Neutrophil (primary cell): Measurements from ENCODE around the gene PPP6R3.

Experiments
- H3K27ac ChIP-seq: fragments of 200-600 bp; sonication (generic); 2 replicates; pipeline ENCODE4 v1.5.1; 2016; ENCODE audit warnings: mild to moderate bottlenecking, moderate library complexity
- H3K27me3 ChIP-seq: fragments of 200-600 bp; sonication (generic); 2 replicates; pipeline ENCODE4 v1.6.0; 2016; ENCODE audit warnings: mild to moderate bottlenecking
- H3K36me3 ChIP-seq: fragments of 200-600 bp; sonication (generic); 2 replicates; pipeline ENCODE4 v1.5.1; 2017
- H3K4me1 ChIP-seq, 2 experiments: fragments of 200-600 bp in 1 of 2; sonication (generic) in 1 of 2; 1 replicate in 1 of 2; 2 replicates in 1 of 2; pipeline versions ENCODE4 v1.5.1 to v1.6.1; 2013 to 2016; ENCODE audit warnings: low read depth in 1 of 2, low read length in 1 of 2, mild to moderate bottlenecking in 1 of 2, moderate library complexity in 1 of 2; ENCODE audit not compliant: control insufficient read depth in 1 of 2, insufficient read depth in 1 of 2
- H3K4me3 ChIP-seq, 2 experiments: fragments of 200-600 bp in 1 of 2; sonication (generic) in 1 of 2; 1 replicate in 1 of 2; 2 replicates in 1 of 2; pipeline ENCODE4 v1.5.1; 2013 to 2016; ENCODE audit warnings: low read depth in 1 of 2, low read length in 1 of 2, mild to moderate bottlenecking in 1 of 2, moderate library complexity in 1 of 2
- H3K9me3 ChIP-seq: fragments of 200-600 bp; sonication (generic); 2 replicates; pipeline ENCODE4 v1.5.1; 2016
- CTCF ChIP-seq: fragments of 200-600 bp; sonication (generic); IDR thresholded peaks from 2 replicates; pipeline ENCODE4 v1.5.1; 2016; ENCODE audit warnings: antibody characterized with exemption

The PPP6R3 gene

GRCh38 chr11:68661014-68661413 is 200.5 kb downstream of the PPP6R3 start:
- H3K9me3 ChIP-seq: no peaks in the 10 kb centered on the region
- no peak overlapping the region for H3K4me3 ChIP-seq
- H3K27me3 ChIP-seq: peaks cover 6% of the 10 kb centered on the region
- H3K4me1 ChIP-seq: no peaks in the 10 kb centered on the region
- TF ChIP-seq CTCF: no peak
- no peak overlapping the region for H3K27ac ChIP-seq
- no peaks in the 10 kb centered on the region for H3K36me3 ChIP-seq

GRCh38 chr11:68661697-68662603 is 201.4 kb downstream of the PPP6R3 start:
- no peaks in the 10 kb centered on the region for H3K36me3 ChIP-seq
- peaks cover 6% of the 10 kb centered on the region for H3K27me3 ChIP-seq
- H3K27ac ChIP-seq: no peak overlapping the region
- H3K4me1 ChIP-seq: no peaks in the 10 kb centered on the region
- TF ChIP-seq CTCF: no peak
- no peak overlapping the region for H3K4me3 ChIP-seq
- no peaks in the 10 kb centered on the region for H3K9me3 ChIP-seq

- Histone ChIP-seq H3K4me1 (no peaks in the 10 kb centered on the region), H3K27ac (no peak overlapping the region), H3K9me3 (no peaks in the 10 kb centered on the region), H3K27me3 (peaks cover 6% of the 10 kb centered on the region), H3K36me3 (no peaks in the 10 kb centered on the region), H3K4me3 (no peak overlapping the region)
- TF ChIP-seq CTCF: no peak
Observed at GRCh38 chr11:68663482-68664010, 203.0 kb downstream of the PPP6R3 start.

- no peaks in the 10 kb centered on the region for H3K4me1 ChIP-seq
- no peak overlapping the region for H3K27ac ChIP-seq
- peaks cover 6% of the 10 kb centered on the region for H3K27me3 ChIP-seq
- no peak for TF ChIP-seq CTCF
- no peaks in the 10 kb centered on the region for H3K36me3 ChIP-seq
- H3K4me3 ChIP-seq: no peak overlapping the region
- H3K9me3 ChIP-seq: no peaks in the 10 kb centered on the region
Observed at GRCh38 chr11:68664141-68664540, 203.6 kb downstream of the PPP6R3 start.

GRCh38 chr11:68664906-68665305 is 204.4 kb downstream of the PPP6R3 start:
- Histone ChIP-seq H3K27me3 (peaks cover 6% of the 10 kb centered on the region), H3K4me1 (no peaks in the 10 kb centered on the region), H3K36me3 (no peaks in the 10 kb centered on the region), H3K4me3 (no peak overlapping the region), H3K9me3 (no peaks in the 10 kb centered on the region), H3K27ac (no peak overlapping the region)
- no peak for TF ChIP-seq CTCF
